Epithelial cell of proximal tubule (primary cell): ENCODE results near the gene ATG10. TPM values are rescaled to one million over a fixed set of nuclear protein-coding genes. Genes with fewer than 3 reads are reported as not detected.

ENCODE experiments used
- DNase-seq: peaks from one replicate; pipeline ENCODE4 v3.0.0-alpha.2; 2011; ENCODE audit warnings: low read depth
- H3K4me3 ChIP-seq: 2 replicates; pipeline ENCODE4 v1.5.1; 2011; ENCODE audit warnings: low read depth, mild to moderate bottlenecking, low read length
- CTCF ChIP-seq: conservative IDR thresholded peaks from 2 replicates; pipeline ENCODE4 v1.5.1; 2012; ENCODE audit warnings: low read depth, mild to moderate bottlenecking, low read length
- total RNA-seq: library from RNA; depleted of rRNA; stranded (reverse); fragments of >200 nt; gene quantifications from 2 replicates; pipeline ENCODE4 v1.2.3, GENCODE V29; 2015

ATG10 gene
- total RNA-seq, 1 donor from 2014 or later: 20.9 TPM

DNA sequence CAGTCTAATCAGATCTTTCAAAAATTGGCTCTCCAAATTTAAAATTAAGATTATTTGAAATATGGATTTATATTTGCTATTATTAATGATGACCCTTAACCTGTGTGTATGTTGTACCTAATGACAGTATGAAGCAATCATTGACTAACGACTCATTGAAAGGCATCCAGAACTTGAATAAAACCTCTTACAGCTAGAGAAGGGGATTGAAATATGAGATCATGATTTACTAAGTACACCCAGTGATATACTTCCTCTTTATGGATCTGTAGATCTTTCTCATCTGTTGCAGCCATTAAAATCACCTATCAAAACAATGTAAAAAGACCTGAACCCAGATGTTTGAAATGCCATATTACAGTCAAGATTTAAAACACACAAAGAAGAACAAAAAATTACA, 179.8 kb downstream of the ATG10 start:
- no peak overlapping the region for H3K4me3 ChIP-seq
- DNase-seq: no peak
- TF ChIP-seq CTCF: no peak

GRCh38 chr5:82152978-82153481, 181.2 kb downstream of the ATG10 start:
- H3K4me3 ChIP-seq: no peak overlapping the region
- TF ChIP-seq CTCF: no peak
- no peak for DNase-seq

- no peak for DNase-seq
- H3K4me3 ChIP-seq: no peak overlapping the region
- no peak for TF ChIP-seq CTCF
These were observed 183.0 kb downstream of the ATG10 start for GRCh38 chr5:82154776-82155175.

- no peak for TF ChIP-seq CTCF
- no peak overlapping the region for H3K4me3 ChIP-seq
- DNase-seq: no peak
These were observed 183.5 kb downstream of the ATG10 start for GRCh38 chr5:82155305-82155704.

GRCh38 chr5:82156874-82157273, 185.1 kb downstream of the ATG10 start:
- DNase-seq: no peak
- TF ChIP-seq CTCF: no peak
- no peak overlapping the region for H3K4me3 ChIP-seq

DNA sequence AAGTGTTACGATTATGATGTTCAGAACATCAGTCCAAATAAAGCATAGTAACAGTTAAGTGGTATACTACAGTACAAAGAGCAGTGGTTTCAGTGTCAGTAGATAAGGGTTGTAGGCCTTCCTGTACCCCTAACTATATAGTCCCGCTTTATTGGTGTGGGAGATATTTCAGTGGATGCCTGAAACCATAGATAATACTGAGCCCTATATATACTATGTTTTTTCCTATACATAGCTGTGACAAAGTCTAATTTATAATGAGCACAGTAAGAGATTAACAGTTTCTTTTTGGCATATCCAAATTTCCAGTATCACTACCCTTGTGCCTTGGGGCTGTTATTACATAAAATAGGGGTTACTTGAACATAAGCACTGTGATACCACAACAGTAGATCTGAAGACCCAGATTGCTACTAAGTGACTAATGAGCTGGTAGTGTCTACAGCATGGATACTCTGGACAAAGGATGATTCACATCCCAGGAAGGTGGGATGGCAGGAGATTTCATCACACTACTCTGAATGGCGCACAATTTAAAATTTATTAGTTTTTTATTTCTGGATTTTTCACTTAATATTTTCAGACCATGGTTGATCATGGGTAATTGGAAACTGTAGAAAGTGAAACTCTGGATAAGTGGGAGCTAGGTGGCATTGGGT, 187.1 kb downstream of the ATG10 start:
- DNase-seq: no peak
- no peak overlapping the region for H3K4me3 ChIP-seq
- TF ChIP-seq CTCF: no peak

DNA sequence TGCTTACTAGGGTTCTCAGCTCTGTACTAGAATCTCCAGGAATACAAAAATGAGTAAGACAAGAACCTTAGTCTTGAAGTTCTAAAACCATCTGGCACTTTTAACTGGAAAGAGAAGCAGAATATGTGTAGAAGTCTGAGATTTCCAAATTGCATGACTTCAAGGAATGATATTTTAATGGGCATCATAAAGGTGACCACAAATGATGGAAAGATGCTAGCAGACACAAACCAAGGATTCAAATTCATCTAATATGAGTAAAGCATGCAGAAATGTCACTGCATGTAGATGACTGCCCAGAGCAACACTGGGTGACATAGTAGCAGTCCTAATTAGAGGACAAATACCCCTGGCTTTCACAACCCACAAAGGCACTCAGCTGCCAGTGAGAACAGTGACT, 189.1 kb downstream of the ATG10 start:
- no peak for DNase-seq
- no peak for TF ChIP-seq CTCF
- no peak overlapping the region for H3K4me3 ChIP-seq
